ENCODE results near the gene ERAS. TPM values are rescaled to one million over a fixed set of nuclear protein-coding genes. Genes with fewer than 3 reads are reported as not detected.

The ERAS gene, protein sequence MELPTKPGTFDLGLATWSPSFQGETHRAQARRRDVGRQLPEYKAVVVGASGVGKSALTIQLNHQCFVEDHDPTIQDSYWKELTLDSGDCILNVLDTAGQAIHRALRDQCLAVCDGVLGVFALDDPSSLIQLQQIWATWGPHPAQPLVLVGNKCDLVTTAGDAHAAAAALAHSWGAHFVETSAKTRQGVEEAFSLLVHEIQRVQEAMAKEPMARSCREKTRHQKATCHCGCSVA
- total RNA-seq (2016; rRNA removed; fragmentation: Illumina TruSeq; extraction: Trizol) (0.22 TPM in 1 of 2 replicates, not detected in the other), polyA plus RNA-seq (2011; rRNA removed) (0.21 and 0.56 TPM in 2 replicates), polyA minus RNA-seq (2011; rRNA and poly(A)+ RNA removed; ENCODE audit: low replicate concordance) (0.12 TPM in 1 of 2 replicates, not detected in the other), Bru-seq, nascent RNA (percentile 28 among the genes with signal in this experiment), BruChase-seq, experiment 1, labeled RNA remaining after a 6-hour chase (percentile 38 among the genes with signal in this experiment), BruChase-seq, experiment 2, labeled RNA remaining after a 2-hour chase (percentile 31 among the genes with signal in this experiment)
- not detected in 2 replicates for total RNA-seq (2016; cell fraction: cytosol; rRNA removed; fragmentation: Illumina TruSeq; extraction: Trizol; ENCODE audit: low read depth)
- 0.13 TPM in 1 of 2 replicates, not detected in the other for total RNA-seq (2016; cell fraction: insoluble cytoplasmic fraction; rRNA removed; fragmentation: Illumina TruSeq; extraction: Trizol)
- total RNA-seq (2016; cell fraction: membrane; rRNA removed; fragmentation: Illumina TruSeq; extraction: Trizol) = not detected in 2 replicates
- total RNA-seq (2016; cell fraction: nucleus; rRNA removed; fragmentation: Illumina TruSeq; extraction: Trizol) = not detected in 2 replicates
- 0.09 TPM in 1 of 2 replicates, not detected in the other for polyA plus RNA-seq (2011; cell fraction: cytosol; rRNA removed)
- polyA plus RNA-seq (2011; cell fraction: nucleus; rRNA removed) = 2.4 and 3.4 TPM in 2 replicates
- polyA plus RNA-seq (2012) = 0.34 and 0.53 TPM in 2 replicates
- polyA plus RNA-seq (2016; cell fraction: cytosol; fragmentation: Illumina TruSeq; extraction: Trizol; ENCODE audit: low read depth) = not detected in 2 replicates
- not detected in 2 replicates for polyA plus RNA-seq (2016; cell fraction: insoluble cytoplasmic fraction; fragmentation: Illumina TruSeq; extraction: Trizol; ENCODE audit: low read depth)
- polyA plus RNA-seq (2016; cell fraction: membrane; fragmentation: Illumina TruSeq; extraction: Trizol; ENCODE audit: low read depth) = not detected in 2 replicates
- polyA plus RNA-seq (2016; cell fraction: nucleus; fragmentation: Illumina TruSeq; extraction: Trizol; ENCODE audit: insufficient read depth, low read depth) = 0.88 and 1.1 TPM in 2 replicates
- polyA minus RNA-seq (2011; cell fraction: cytosol; rRNA and poly(A)+ RNA removed) = not detected in 2 replicates
- 0.75 TPM in 1 of 2 replicates, not detected in the other for polyA minus RNA-seq (2011; cell fraction: nucleus; rRNA and poly(A)+ RNA removed)
- long read RNA-seq, experiment 1 = 0 reads
- long read RNA-seq, experiment 2 = 0 reads

DNA sequence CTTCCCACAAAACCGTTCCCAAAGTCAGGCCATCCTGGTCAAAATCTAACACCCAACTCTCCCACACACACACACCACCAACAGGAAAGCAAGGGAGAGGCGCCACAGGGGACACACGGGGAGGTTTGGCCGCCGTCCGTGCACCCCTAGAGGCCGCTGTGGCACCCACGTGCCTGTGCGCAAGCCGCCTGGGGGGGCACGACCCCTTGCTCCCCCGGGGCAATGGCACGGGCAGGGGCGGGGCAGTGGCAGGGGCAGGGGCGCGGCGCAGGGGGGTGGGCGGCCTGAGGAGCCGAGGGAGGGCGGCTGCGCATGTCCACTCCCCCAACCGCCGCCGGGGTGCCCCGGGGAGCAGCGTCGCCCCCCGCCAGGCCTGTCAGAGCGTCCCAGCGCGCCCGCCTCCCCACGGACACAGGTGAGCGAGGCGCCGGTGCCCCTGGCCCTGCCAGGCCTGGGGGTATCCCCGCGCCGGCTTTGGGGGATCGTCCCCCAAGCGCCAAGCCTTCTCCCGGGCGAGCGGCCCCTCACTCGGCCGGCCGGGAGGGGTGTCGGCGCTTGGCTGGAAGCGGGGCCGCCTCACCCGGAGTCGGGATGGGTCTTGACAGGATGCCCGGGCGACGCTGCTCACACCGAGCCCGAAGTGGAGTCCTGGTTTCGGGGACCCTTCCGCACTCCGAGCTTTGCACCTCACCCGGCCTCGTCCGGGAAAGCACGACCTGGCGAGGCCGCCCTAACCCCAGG lies at the start of gene ERAS:
Gene ERAS, plus strand, starts transcription at position 379 of the 741 bp plus-strand sequence. CDS start 2,611 bp downstream, outside the sequence.
- ChIA-PET POLR2A (no interaction called here), CTCF (ENCODE audit: low intra/inter-chr PET ratio, low total read pairs) (no interaction called here)
- Histone ChIP-seq H2AFZ (ENCODE audit: low read length) (no peak within 1 kb of the TSS), H3K27ac (ENCODE audit: extremely low read length, insufficient read depth, low read length) (no peak within 1 kb of the TSS), H3K9ac (ENCODE audit: insufficient read depth, low read depth, low read length) (no peak within 1 kb of the TSS), H3K9me3 (ENCODE audit: low read length) (no peaks in the 10 kb centered on the region), H3K27me3 (ENCODE audit: control insufficient read depth in 1 of 2, insufficient read depth in 2 of 2, low read length in 2 of 2) (no peaks in the 10 kb centered on the region), H4K20me1 (ENCODE audit: insufficient read depth, low read length) (no peaks in the 10 kb centered on the region), H3K79me2 (ENCODE audit: insufficient read depth, low read length) (no peaks in the 10 kb centered on the region), H3K4me3 (replicated peaks in 1 of 3; ENCODE audit: insufficient read depth in 1 of 3, low read depth in 2 of 3, low read length in 3 of 3) (no peak within 1 kb of the TSS), H3K4me1 (ENCODE audit: insufficient read depth, low read length) (no peaks in the 10 kb centered on the region), H3K36me3 (replicated peaks in 1 of 2; ENCODE audit: control insufficient read depth in 1 of 2, insufficient read depth in 2 of 2, low read length in 2 of 2) (peaks cover 0 to 8% of the 10 kb centered on the region in 2 experiments; a peak in 1 of 5 replicates), H3K4me2 (ENCODE audit: low read depth, low read length) (no peak within 1 kb of the TSS)
- 80% methylated on average over 2 of the region's 67 CpGs for WGBS (ENCODE audit: low lambda C conversion rate)
- DNase-seq (ENCODE audit: low spot score) (no peak), ATAC-seq (no peak), FAIRE-seq (no peak)
- TF ChIP-seq, protein P1, sequence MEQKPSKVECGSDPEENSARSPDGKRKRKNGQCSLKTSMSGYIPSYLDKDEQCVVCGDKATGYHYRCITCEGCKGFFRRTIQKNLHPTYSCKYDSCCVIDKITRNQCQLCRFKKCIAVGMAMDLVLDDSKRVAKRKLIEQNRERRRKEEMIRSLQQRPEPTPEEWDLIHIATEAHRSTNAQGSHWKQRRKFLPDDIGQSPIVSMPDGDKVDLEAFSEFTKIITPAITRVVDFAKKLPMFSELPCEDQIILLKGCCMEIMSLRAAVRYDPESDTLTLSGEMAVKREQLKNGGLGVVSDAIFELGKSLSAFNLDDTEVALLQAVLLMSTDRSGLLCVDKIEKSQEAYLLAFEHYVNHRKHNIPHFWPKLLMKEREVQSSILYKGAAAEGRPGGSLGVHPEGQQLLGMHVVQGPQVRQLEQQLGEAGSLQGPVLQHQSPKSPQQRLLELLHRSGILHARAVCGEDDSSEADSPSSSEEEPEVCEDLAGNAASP (CRISPR knock-in tag; IDR thresholded peaks at IDR 0.05; ENCODE audit: borderline replicate concordance) = no peak
- TF ChIP-seq, protein P2, sequence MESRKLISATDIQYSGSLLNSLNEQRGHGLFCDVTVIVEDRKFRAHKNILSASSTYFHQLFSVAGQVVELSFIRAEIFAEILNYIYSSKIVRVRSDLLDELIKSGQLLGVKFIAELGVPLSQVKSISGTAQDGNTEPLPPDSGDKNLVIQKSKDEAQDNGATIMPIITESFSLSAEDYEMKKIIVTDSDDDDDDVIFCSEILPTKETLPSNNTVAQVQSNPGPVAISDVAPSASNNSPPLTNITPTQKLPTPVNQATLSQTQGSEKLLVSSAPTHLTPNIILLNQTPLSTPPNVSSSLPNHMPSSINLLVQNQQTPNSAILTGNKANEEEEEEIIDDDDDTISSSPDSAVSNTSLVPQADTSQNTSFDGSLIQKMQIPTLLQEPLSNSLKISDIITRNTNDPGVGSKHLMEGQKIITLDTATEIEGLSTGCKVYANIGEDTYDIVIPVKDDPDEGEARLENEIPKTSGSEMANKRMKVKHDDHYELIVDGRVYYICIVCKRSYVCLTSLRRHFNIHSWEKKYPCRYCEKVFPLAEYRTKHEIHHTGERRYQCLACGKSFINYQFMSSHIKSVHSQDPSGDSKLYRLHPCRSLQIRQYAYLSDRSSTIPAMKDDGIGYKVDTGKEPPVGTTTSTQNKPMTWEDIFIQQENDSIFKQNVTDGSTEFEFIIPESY (CRISPR knock-in tag; IDR thresholded peaks at IDR 0.05) = 0 out of 2 replicates have a peak, but pooled peaks have one; percentile 30
- BruUV-seq (replicated peaks) = no TSS peak
- intact Hi-C loops (cut with micrococcal nuclease; ENCODE audit: unreplicated experiment) (no loop called here), in situ Hi-C loops (cut with HindIII; ENCODE audit: extremely low pct_ligation_motif_present, low pct_unique_long_range_greater_than_20kb) (no loop called here)

Data from HepG2 (cell line).